ENCODE measurements around the gene GALNT12.

Gene GALNT12, protein sequence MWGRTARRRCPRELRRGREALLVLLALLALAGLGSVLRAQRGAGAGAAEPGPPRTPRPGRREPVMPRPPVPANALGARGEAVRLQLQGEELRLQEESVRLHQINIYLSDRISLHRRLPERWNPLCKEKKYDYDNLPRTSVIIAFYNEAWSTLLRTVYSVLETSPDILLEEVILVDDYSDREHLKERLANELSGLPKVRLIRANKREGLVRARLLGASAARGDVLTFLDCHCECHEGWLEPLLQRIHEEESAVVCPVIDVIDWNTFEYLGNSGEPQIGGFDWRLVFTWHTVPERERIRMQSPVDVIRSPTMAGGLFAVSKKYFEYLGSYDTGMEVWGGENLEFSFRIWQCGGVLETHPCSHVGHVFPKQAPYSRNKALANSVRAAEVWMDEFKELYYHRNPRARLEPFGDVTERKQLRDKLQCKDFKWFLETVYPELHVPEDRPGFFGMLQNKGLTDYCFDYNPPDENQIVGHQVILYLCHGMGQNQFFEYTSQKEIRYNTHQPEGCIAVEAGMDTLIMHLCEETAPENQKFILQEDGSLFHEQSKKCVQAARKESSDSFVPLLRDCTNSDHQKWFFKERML

DNA sequence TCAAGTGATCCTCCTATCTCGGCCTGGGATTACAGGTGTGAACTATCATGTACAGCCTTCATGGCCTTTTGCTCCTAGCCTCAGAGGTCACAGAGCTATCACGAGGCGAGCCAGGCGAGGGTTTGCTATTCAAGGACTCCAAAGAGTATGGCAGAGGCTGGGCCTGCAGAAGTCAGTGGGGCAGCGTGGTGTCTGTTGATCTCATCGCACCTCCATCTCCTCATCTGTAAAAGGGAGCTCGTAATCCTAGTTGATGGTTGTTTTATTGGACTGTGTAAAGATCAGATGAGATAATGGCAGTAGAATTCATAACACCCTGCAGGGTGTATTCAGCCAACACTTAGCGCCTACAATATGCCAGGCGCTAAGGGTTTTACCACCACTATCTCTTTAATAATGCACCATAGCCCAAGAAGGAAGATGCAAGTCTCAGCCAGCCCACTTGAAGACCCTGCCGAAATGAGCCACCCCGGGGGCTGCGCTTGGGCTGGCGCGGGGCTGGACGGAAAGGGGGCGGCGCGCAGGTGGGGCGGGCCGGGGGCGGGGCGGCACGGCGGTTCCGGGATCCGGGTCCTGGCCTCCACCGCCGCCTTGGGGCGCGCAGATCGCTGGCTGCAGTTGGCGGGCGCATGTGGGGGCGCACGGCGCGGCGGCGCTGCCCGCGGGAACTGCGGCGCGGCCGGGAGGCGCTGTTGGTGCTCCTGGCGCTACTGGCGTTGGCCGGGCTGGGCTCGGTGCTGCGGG, at the start of gene GALNT12:
Gene GALNT12, plus strand, starts transcription at position 601 of the 744 bp plus-strand sequence. Its CDS starts 29 bp downstream, at position 630.
- DNase-seq (ENCODE audit: low spot score): peak; percentile 71

DNA sequence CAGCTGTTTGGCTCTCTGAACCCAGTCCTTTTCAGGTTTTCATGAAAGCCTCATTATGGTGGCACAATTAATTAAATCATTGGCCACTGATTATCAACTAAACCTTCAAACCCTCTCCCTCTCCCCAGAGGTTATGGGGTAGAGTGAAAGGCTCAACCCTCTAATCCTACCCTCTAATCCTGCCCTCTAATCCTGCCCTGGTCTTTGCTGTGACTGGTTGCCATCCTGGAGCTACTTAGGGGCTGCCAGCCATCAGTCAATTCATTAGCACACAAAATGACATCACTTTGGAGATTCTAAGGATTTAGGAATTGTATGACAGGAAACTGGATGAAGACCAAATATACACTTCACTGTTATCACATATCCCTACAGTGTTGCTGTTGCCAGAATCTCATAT, 47.2 kb upstream of the GALNT12 start:
- no peak for DNase-seq (ENCODE audit: low spot score)

DNA sequence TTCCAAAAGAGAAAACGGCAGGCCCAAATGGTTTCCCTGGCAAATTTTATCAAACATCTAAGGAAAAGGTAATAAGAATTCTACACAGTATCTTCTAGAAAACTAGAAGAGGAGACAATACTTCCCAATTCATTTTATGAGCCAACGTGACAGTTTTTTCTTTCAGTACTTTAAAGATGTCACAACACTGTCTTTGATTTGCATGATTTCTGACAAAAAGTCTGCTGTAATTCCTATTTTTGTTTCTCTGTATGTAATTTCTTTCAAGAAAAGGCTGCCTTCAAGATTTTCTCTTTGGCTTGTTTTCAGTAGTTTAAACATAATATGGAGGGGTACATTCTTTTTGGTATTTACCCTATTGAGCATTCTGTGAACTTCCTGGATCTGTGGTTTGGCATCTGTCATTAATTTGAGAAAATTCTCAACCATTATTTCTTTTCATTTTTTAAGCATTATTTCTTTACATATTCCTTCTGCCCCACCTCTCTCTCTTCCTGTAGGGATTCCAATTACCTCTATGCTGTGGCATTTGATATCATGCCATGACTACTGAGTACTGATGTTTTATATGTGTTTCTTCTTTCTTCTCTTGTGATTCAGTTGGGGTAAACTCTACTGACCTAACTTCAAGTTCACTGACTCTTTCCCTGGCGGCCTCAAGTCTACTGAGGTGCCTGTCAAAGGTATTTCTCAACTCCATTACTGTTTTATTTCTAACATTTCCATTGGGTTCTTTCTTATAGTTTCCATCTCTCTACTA, 43.3 kb upstream of the GALNT12 start:
- no peak for DNase-seq (ENCODE audit: low spot score)

DNA sequence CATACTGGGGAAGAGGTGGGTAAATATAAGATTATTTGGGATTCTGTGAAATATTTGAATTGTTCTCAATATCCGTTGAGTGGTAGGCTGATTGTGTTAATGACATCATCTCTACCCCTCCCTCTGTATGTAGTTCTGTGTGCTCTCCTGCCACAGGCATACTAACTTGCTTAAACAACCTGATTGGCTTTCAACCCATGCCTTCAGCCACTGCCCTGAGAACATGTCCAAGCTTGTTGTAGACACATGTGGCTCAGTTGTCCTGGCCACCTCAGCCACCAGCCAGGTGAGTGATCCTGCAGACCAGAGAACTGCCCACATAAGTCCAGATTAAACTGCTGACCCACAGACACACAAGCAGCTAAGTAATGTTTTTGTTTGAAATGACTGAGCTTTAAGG, 42.2 kb upstream of the GALNT12 start:
- DNase-seq (ENCODE audit: low spot score): no peak

DNA sequence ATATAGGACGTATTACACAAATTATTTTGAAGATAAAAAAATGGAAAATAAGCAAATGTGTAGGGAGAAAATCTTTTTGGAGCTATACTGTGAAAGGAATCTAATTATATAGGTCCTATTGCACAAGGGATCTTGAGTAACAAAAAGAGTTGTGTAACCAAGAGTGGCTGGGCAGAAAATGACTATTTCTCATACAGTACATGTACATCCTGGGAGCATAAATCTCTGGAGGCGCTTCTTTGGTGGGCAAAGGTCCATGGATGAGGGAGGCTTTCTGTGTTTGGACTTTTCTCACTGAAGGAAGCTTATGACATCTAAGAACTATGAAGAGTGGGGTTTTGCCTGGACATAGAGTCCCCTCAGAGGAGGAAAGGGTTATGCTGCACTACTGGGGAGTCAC, 40.9 kb upstream of the GALNT12 start:
- no peak for DNase-seq (ENCODE audit: low spot score)

DNA sequence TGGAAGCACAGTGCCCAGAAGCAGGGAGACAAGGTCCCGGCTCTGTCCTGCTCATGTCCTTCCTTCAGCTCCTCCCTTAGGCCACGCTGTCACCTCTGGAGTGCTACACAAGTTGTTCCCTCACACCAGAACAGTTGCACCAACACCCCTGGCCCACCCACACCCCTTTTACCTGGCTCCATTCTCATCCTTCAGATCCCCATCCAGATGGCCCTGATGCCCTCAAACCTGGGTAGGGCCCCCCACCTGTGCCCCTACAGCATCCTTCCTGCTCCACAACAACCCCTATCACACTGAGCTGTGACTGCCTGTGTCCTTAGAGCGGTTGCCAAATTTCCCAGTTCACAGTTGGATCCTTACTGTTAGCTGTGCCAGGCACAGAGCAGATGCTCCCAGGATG, 40.3 kb upstream of the GALNT12 start:
- no peak for DNase-seq (ENCODE audit: low spot score)

DNA sequence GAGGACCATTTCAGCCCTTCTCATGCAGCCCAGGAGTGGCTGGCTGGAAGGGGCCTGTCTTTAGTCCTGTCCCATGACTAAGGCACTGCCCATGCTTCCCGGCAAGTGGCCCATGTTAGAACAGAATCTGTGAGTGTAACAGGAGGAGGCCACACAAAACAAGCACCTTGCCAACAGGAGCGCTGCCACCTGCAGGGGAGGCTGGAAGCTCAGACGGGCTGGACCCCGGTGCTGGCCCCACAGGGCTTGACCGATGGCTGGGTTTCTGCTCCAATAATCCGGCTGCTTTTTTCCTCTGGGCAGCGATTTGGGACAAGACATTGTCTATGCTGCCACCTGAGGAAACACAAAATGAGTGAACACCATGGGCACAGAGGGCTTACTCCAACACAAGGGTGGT, 39.6 kb upstream of the GALNT12 start:
- DNase-seq (ENCODE audit: low spot score): no peak

DNA sequence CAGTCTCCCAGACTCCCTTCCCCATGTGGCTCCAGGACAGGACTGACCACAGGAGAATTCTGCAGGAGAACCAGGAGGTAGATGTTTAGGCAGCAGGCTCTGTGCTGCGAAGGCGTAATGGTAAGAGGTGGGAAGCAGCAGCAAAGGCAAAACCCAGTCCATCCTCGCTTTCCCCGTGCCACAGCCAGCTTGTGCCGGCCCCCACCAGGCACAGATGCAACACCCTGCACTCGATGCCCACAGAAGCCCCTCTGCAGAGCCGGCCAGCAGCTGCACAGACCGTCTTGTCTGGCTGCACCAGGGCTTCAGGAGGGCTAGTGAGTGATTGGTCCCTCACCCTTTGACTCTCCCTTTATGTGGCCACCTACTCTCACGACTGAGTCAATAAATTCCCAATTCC, 39.1 kb upstream of the GALNT12 start:
- DNase-seq (ENCODE audit: low spot score): no peak

DNA sequence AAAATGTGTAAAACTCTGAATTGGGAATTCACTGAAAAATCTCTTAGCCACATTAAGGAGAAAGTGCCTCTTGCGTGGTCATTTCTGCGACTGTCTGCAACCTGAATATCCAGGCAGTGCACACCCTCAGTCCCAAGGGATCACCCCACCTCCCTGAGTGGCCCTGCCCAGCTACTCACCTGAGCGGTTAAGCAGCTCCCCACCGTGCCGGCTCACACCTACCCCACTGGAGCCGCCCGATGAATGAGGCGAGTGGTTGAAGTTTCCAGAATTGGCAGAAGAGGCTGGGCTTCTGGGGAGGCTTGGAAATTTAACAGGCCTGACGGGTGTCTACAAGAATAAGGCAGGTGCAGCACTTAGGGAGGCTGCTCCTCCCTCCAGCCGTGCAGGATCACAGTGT, 36.8 kb upstream of the GALNT12 start:
- DNase-seq (ENCODE audit: low spot score): no peak

DNA sequence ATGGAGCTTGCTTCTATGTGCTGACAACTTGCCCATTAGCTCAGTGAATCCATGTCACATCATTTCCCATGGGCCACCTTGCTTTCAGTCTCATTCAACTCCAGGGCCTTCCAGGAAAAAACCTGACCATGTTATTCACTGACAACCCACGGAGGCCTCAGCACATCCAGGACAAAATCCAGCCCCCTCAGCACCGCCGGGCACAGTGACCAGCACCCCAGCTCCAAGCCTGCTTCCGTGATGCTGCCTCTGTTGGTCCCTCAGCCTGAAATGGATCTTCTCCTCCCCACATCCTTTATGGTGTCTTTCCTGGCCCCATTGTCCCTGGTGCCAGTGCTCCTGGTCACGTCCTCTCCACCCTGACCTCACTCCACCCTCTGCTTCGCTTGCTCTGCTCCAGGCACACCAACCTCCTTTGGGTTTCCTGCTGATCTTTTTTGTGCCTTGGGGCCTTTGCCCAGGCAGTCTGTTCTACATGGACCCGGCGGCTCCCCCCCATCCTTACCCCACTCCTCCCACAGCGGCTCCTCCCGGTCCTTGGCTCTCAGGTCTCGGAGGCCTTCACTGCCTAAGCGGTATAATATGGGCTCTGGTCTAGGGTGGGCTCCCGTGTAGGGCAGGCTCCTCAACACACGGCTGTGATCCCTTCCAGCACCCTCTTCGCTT, 36.1 kb upstream of the GALNT12 start:
- DNase-seq (ENCODE audit: low spot score): no peak

DNA sequence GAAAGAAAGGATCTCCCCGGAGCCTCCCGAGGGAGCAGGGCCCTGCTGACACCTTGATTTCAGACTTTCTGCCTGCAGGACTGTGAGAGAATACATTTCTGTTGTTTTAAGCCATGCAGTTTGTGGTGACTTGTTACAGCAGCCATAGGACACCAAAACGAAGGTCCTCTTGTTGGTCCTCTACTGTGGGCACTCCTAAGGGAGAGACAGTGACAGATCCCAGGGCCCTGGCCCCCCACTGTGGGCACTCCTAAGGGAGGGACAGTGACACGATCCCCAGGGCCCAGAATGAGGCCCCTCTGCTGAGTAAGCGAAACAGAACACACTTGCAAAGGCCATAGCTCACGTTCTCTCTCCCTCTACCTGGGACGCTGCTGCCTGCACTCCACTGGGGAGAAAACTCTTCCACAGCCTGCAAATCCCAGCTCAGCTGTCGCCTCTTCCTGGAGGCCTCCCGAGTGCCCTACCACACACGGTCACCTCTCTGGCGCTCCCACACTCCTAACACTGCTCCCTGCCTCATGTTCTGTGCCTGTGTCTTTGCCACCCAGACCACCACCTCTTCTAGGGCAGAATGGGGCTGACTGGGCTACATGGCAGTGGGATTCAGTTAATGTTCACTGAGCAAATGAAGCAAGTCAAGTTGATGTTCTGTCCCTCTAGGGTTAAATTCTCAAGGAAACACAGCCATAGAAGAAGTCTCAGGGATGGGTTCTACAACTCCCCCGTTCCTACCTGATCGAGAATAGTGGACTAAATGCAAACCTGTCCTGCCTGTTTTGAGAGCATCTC, 34.9 kb upstream of the GALNT12 start:
- no peak for DNase-seq (ENCODE audit: low spot score)

DNA sequence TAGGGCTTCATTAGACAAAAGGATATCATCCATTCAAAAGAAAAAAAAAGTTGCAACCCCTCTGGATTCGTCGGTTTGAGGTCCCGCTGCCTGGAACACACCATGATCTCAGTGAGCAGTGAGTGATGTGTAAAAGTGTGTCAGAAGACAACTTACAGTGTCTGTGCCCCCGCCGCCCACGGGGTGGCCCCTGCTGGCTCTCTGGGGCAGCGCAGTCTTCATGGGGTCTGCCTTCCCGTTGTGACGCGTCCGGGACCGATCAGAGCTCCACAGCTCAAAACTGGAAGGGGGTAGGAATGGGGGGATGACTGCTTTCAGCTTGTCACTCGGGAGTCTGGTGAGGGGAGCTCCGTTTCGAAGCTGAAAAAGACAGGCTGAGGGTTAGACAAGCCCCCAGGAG, 33.7 kb upstream of the GALNT12 start:
- no peak for DNase-seq (ENCODE audit: low spot score)

DNA sequence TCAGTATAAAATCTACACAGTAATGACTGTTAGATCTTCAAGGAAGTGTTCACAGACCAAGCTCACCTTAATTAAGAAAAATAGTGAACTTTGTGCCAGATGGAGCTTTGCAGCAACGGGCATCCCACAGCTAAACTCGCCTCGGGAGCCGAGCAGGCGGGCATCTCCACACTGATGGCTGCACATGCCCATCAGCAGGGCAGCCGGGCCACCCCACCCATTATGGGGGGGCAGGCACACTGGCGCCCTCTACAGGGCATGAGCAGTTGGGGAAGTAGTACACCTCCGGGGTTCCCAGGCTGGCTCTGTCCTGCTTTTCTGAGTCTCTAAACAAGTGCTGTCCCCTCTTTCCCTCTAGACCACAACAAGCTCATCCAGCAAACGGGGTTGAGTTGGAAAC, 32.7 kb upstream of the GALNT12 start:
- DNase-seq (ENCODE audit: low spot score): peak; percentile 33

DNA sequence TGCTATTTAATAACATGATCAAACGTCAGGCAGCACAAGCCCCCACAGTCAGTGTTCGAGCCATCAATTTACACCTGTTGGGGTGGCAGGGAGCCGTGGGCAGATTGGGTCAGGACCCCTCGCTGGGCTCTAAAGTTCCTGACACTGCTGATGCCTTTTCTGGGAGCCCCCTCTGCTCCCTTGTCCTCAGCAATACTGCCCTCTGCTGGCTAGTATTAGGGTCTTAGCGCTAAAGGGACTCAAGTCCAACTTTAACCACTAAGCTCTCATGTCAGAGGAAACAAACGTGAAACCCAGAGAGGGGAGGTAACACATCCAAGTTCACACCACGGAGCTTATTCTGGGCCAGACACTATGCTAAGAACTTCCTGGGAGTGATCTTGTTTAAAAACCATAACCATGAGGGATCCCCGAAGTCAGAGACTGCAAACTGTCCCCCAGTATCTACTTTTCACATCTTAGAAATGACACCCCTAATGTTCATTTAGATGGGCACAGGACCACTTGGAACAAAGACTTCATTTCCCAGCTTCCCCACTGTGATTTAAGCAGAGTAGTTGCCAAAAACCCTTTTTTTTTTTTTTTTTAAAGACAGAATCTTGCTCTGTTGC, 31.5 kb upstream of the GALNT12 start:
- DNase-seq (ENCODE audit: low spot score): peak; percentile 85

DNA sequence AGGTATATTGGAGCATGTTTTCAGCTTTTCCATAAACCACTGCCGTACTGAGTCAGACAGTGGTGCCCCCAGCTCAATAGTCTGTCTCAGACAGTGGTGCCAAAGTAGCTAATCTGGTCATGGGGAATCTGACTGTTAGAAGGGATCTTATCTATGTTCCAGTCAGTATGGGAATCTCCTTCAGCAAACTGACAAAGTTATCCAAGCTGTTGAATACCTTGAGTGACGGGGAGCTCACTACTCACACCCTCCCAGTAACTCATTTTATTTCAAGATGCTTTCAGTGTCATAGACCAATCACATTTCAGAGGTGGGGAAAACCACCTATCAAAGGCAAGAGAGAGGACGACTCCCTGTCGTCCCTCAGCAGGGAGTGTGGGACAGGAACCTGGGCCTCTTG, 29.9 kb upstream of the GALNT12 start:
- no peak for DNase-seq (ENCODE audit: low spot score)

DNA sequence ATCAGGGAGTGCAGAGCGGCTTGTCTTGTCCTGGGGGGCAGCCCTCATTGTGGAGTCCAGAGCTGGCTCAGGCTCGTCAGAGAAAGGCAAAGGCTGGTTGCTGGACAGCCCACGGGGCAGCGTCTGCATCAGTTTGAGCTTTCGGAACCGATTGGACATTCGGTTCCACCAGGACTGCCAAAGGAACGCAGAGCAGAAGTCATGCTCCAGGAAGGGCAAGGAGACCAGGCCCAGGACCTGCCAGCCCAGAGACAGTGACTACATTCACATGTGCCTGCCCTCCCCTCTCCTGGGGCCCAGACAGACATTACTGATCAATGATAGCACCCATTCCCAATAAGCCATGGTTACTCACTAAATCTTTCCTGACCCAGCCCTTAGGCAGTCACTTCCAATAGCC, 29.2 kb upstream of the GALNT12 start:
- DNase-seq (ENCODE audit: low spot score): no peak

DNA sequence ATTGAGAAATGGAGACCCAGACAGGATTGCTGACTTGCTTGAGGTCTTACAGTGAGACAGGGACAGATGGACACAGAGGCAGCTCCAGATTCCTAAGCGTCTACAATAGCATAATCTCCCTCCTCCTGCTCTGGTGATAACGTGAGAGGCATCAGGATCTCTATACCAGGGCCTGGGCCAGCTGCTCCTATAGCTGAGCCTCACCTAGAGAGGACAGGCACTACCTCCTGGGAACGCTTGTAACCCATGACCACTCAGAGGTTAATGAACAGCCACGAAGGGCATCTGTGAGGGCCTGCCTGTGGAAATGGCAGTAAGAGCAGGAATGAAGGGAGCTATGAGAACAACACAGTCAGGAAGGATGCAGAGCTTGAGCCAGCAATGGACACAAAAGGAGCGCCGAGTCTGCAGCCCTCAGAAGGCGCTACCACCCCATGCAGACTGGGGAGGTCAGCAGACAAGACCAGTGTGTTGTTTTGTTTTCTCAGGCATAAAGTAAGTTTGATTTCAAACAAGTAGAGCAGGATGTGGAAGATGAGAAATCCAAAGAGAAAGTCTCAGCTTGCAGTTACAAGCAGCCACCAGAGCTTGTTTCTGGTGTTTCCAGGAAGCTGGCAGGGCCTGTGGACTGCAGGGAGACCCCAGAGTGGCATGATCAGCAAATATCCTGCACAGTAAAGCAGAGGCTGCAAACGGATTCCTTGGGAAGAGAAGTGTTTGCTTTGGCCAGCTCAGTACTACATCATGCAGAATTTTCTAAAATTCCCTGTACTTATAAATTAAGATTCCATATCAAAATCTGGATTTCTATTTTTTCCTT, 28.5 kb upstream of the GALNT12 start:
- no peak for DNase-seq (ENCODE audit: low spot score)

DNA sequence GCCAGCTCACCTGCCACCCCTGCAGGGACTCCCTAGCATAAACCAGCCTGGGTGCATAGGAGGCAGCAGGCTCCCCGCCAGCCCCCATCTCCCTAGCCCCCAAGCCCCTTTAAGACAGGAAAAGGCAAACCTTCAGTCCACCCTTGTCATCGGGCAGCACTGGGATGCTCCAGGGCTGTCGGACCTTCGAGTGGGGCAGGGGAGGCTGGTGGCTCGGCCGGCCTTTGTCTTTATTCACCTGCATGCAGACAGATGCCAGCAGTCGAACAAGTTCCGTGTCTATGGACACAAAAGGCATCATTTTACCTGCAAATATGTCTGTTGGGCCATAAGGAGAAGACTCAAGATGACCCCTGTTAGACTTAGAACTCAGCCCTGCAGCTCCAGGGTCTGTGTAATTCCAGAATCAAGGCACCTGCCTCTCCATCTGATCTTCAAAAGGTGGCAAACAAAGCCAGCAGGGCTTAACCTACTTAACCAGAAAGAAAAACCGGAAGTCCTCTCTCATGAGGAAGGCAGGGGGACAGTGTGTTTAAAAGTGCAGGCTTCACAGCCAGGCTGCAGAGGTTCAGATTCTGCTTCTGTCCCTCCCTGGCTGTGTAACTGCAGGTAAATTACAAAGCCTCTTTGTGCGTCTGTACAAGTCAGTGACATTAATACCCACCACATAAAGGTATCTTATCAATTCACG, 27.3 kb upstream of the GALNT12 start:
- no peak for DNase-seq (ENCODE audit: low spot score)

All from NAMALWA (cell line).